Neural cell (in vitro differentiated cells): ENCODE measurements around the gene PRR18.

Source experiments
- EP300 ChIP-seq: fragments of 450-650 bp; conservative IDR thresholded peaks from 2 replicates; pipeline ENCODE4 v1.6.1; 2014; ENCODE audit warnings: antibody characterized with exemption, mild to moderate bottlenecking, moderate library complexity; ENCODE audit not compliant: poor library complexity, severe bottlenecking
- EZH2 ChIP-seq: fragments of 200-600, 300-800 bp; shearing (Covaris generic), sonication (generic); IDR thresholded peaks from 2 replicates; pipeline ENCODE4 v1.6.1; 2014; ENCODE audit warnings: antibody characterized with exemption, low read length, borderline replicate concordance, mild to moderate bottlenecking; ENCODE audit not compliant: insufficient read depth, poor library complexity, severe bottlenecking
- POLR2AphosphoS5 ChIP-seq: IDR thresholded peaks from 2 replicates; pipeline ENCODE4 v1.6.1; 2012
- TF ChIP-seq, protein P1 (sequence below): fragments of 450-650 bp; IDR thresholded peaks from 2 replicates; pipeline ENCODE4 v1.5.1; 2014; ENCODE audit warnings: antibody characterized with exemption, mild to moderate bottlenecking, moderate library complexity; ENCODE audit not compliant: poor library complexity, severe bottlenecking
- TF ChIP-seq, protein P2 (sequence below): IDR thresholded peaks from 2 replicates; pipeline ENCODE4 v1.6.1; 2012; ENCODE audit warnings: borderline replicate concordance

DNA sequence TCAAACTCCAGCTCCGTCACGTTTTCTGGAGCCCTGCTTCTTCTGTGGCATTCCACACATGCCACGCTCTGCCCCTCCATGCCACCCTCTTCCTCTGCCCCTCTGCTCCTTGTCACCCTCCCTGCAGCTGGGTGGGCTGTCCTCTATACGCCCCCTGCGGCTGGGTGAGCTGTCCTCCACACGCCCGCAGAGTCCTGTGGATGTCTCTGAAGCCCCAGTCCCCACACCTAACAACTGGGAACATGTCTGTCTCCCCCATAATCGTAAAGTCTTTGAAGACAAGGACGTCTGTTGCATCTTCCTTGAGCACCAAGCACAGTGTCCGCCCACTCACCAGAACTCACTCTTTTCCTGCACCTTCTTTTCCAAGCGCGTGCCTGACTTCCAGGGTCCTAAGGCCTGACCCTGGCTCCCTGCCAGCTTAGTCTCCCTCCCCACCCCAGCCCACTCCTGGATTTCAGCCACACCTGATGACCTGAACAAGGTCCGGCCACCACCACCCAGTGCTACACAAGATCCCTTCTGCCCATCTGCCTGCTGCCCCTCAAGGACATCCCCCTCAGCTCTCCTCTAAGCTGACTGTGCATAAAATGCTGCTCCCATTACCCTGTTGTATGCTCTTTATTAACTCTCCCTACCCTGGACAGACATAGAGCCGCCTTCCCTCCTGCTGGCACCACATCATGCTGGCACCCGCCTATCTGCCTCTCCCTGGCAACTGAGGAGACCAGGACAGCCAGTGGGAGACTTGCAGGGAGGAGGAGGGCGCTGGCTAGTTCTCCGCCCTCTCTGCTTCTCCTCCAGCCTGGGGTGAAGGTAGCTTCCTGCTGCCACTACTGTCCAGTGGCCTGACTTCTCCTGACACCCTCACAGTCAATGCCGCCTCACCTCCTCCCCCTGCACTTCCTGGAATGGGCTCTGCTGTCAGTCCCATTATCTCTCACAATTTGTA lies 10.7 kb upstream of the PRR18 start:
- TF ChIP-seq POLR2AphosphoS5 (no peak), EP300 (no peak), EZH2 (no peak)
- TF ChIP-seq, protein P1, sequence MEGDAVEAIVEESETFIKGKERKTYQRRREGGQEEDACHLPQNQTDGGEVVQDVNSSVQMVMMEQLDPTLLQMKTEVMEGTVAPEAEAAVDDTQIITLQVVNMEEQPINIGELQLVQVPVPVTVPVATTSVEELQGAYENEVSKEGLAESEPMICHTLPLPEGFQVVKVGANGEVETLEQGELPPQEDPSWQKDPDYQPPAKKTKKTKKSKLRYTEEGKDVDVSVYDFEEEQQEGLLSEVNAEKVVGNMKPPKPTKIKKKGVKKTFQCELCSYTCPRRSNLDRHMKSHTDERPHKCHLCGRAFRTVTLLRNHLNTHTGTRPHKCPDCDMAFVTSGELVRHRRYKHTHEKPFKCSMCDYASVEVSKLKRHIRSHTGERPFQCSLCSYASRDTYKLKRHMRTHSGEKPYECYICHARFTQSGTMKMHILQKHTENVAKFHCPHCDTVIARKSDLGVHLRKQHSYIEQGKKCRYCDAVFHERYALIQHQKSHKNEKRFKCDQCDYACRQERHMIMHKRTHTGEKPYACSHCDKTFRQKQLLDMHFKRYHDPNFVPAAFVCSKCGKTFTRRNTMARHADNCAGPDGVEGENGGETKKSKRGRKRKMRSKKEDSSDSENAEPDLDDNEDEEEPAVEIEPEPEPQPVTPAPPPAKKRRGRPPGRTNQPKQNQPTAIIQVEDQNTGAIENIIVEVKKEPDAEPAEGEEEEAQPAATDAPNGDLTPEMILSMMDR = no peak
- TF ChIP-seq, protein P2, sequence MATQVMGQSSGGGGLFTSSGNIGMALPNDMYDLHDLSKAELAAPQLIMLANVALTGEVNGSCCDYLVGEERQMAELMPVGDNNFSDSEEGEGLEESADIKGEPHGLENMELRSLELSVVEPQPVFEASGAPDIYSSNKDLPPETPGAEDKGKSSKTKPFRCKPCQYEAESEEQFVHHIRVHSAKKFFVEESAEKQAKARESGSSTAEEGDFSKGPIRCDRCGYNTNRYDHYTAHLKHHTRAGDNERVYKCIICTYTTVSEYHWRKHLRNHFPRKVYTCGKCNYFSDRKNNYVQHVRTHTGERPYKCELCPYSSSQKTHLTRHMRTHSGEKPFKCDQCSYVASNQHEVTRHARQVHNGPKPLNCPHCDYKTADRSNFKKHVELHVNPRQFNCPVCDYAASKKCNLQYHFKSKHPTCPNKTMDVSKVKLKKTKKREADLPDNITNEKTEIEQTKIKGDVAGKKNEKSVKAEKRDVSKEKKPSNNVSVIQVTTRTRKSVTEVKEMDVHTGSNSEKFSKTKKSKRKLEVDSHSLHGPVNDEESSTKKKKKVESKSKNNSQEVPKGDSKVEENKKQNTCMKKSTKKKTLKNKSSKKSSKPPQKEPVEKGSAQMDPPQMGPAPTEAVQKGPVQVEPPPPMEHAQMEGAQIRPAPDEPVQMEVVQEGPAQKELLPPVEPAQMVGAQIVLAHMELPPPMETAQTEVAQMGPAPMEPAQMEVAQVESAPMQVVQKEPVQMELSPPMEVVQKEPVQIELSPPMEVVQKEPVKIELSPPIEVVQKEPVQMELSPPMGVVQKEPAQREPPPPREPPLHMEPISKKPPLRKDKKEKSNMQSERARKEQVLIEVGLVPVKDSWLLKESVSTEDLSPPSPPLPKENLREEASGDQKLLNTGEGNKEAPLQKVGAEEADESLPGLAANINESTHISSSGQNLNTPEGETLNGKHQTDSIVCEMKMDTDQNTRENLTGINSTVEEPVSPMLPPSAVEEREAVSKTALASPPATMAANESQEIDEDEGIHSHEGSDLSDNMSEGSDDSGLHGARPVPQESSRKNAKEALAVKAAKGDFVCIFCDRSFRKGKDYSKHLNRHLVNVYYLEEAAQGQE = no peak
